Gastrocnemius medialis (tissue), 4 donors: Measurements from ENCODE around the gene ADAMTSL1. TPM values are rescaled to one million over a fixed set of nuclear protein-coding genes. Genes with fewer than 3 reads are reported as not detected.

Experiments used
- ATAC-seq, 2 donors: fragments of 150-250 bp; one replicate each; pipeline ENCODE4 v1.9.1; 2016
- DNase-seq, 2 donors: peaks; one replicate each; pipeline ENCODE4 v3.0.0-alpha.2; 2019
- H3K27ac ChIP-seq, 4 donors: fragments of 200-600 bp; sonication (generic); 1 replicate in 1 of 4; 2 replicates in 3 of 4; pipeline ENCODE4 v1.5.1; 2016 to 2018; ENCODE audit warnings: mild to moderate bottlenecking in 2 of 4, moderate library complexity in 1 of 4
- H3K27me3 ChIP-seq, 3 donors: fragments of 200-600 bp; sonication (generic) in 2 of 3; 1 replicate in 1 of 3; 2 replicates in 2 of 3; pipeline versions ENCODE4 v1.5.1 to v1.6.0; 2016 to 2019; ENCODE audit warnings: mild to moderate bottlenecking in 1 of 3, moderate library complexity in 1 of 3
- H3K36me3 ChIP-seq, 2 donors: fragments of 200-600 bp; sonication (generic) in 1 of 2; one replicate each; pipeline ENCODE4 v1.5.1; 2017 to 2018
- H3K4me1 ChIP-seq, 2 donors: fragments of 200-600 bp; sonication (generic) in 1 of 2; one replicate each; pipeline ENCODE4 v1.5.1; 2016 to 2017; ENCODE audit warnings: mild to moderate bottlenecking in 2 of 2
- H3K4me3 ChIP-seq, 4 donors: fragments of 200-600 bp; sonication (generic) in 3 of 4; 1 replicate in 1 of 4; 2 replicates in 3 of 4; pipeline ENCODE4 v1.5.1; 2016 to 2019; ENCODE audit warnings: mild to moderate bottlenecking in 2 of 4
- H3K9me3 ChIP-seq, 3 donors: fragments of 200-600 bp; sonication (generic) in 2 of 3; 1 replicate in 1 of 3; 2 replicates in 2 of 3; pipeline ENCODE4 v1.5.1; 2016 to 2019
- POLR2A ChIP-seq, 2 donors: fragments of 450-650 bp; IDR thresholded peaks; one replicate each; pipeline ENCODE4 v1.6.1; 2017; ENCODE audit warnings: antibody characterized with exemption in 2 of 2, mild to moderate bottlenecking in 2 of 2, moderate library complexity in 2 of 2
- in situ Hi-C, 4 donors: fragments of 200-750 bp; cut with MboI; loops; one replicate each; pipeline versions ENCODE4 v1.15.0 to v1.8.0; 2017; ENCODE audit warnings: low sequenced_read_pairs in 4 of 4
- intact Hi-C: fragments of 100-400 bp; cut with DNase I; formaldehyde crosslinking; loops from one replicate; pipeline ENCODE4 v1.15.1; 2023; ENCODE audit warnings: low total_unique reads
- total RNA-seq, 4 donors: library from RNA; depleted of rRNA; stranded (reverse); fragments of >200 nt; gene quantifications; one replicate each; pipeline versions ENCODE4 v1.1.0 to v1.2.3, GENCODE V29; 2016
- TF ChIP-seq, protein P1 (sequence below), 5 experiments: fragments of 450-650 bp in 3 of 5; fragments of 200-600 bp in 2 of 5; sonication (generic) in 2 of 5; IDR thresholded peaks in 4 of 5; conservative IDR thresholded peaks in 1 of 5; 1 replicate in 4 of 5; 2 replicates in 1 of 5; pipeline ENCODE4 v1.5.1; 2016 to 2019; ENCODE audit warnings: antibody characterized with exemption in 5 of 5, mild to moderate bottlenecking in 3 of 5, moderate library complexity in 3 of 5

Gene ADAMTSL1
- total RNA-seq, 4 donors from 2014 or later = 0.05 to 0.58 (median 0.28) TPM

DNA sequence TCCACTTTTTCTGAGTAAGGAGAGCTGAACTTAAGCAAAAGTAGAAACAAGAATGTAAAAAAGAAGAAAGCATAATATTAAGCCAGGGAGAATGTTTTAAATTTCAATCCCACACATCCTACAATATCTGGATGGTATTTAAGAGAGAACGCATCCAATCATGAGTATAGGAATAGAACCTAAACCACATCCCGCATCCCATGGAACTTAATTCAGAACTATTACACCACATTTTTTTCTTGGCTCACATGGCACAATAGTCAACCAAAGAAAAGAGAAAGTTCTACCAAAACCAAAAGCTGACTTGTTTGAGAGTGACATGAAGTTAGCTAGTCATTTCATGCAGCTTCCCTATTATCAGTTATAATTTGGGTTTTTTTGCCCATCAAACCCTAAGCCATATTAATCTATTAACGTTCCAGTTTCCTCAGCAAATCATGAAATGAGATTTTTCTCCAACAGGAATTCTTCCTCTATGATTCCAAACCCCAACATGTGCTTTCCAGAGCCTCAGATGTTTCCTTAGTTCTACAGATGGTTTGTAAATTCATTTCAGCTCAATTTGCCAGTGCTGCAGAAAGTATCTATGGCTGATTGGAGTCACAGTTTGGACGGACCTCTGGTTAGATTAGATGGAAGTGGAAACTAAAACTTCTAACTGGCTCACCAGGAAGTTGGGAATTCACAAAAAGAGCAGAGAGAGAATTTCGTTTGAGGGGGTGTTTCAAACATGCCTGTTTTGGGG, 22.5 kb downstream of the ADAMTSL1 start:
- H3K27me3 ChIP-seq = no peaks in the 10 kb centered on the region
- H3K9me3 ChIP-seq = no peaks in the 10 kb centered on the region
- in situ Hi-C loops = no loop called here
- H3K4me3 ChIP-seq = no peak overlapping the region
- no peak overlapping the region for H3K27ac ChIP-seq
- intact Hi-C loops = no loop called here
- no peaks in the 10 kb centered on the region for H3K36me3 ChIP-seq
- DNase-seq (no peak), ATAC-seq (no peak)
- no peaks in the 10 kb centered on the region for H3K4me1 ChIP-seq
- no peak for TF ChIP-seq POLR2A (IDR thresholded peaks at IDR 0.05)
- TF ChIP-seq, protein P1, sequence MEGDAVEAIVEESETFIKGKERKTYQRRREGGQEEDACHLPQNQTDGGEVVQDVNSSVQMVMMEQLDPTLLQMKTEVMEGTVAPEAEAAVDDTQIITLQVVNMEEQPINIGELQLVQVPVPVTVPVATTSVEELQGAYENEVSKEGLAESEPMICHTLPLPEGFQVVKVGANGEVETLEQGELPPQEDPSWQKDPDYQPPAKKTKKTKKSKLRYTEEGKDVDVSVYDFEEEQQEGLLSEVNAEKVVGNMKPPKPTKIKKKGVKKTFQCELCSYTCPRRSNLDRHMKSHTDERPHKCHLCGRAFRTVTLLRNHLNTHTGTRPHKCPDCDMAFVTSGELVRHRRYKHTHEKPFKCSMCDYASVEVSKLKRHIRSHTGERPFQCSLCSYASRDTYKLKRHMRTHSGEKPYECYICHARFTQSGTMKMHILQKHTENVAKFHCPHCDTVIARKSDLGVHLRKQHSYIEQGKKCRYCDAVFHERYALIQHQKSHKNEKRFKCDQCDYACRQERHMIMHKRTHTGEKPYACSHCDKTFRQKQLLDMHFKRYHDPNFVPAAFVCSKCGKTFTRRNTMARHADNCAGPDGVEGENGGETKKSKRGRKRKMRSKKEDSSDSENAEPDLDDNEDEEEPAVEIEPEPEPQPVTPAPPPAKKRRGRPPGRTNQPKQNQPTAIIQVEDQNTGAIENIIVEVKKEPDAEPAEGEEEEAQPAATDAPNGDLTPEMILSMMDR (IDR thresholded peaks at IDR 0.05 in 4 of 5, conservative IDR thresholded peaks at IDR 0.05 in 1 of 5) = no peak

DNA sequence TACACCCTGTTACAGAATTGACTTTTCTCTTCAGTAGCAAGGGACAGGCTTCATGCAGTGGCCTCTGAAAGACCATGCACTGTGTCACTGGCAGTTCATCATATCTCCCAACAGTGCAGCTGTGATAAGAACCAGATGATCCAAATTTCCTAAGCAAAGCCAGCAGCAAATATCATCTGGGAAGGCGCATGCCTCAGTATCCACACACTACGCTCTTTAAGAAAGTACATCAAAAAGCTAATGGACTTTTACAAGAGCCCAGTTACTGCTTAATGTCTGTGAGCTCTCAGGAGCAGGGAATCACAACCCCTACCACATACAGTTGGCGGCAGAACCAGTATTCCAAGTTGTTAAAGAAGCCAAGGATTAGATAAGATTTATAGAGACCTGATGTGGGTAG, 25.1 kb downstream of the ADAMTSL1 start:
- in situ Hi-C loops = no loop called here
- Histone ChIP-seq H3K36me3 (no peaks in the 10 kb centered on the region), H3K27me3 (no peaks in the 10 kb centered on the region), H3K4me3 (no peak overlapping the region), H3K9me3 (no peaks in the 10 kb centered on the region), H3K4me1 (no peaks in the 10 kb centered on the region), H3K27ac (no peak overlapping the region)
- no peak for ATAC-seq
- intact Hi-C loops = no loop called here
- TF ChIP-seq, protein P1 (IDR thresholded peaks at IDR 0.05 in 4 of 5, conservative IDR thresholded peaks at IDR 0.05 in 1 of 5) = no peak
- no peak for TF ChIP-seq POLR2A (IDR thresholded peaks at IDR 0.05)
- DNase-seq = no peak

DNA sequence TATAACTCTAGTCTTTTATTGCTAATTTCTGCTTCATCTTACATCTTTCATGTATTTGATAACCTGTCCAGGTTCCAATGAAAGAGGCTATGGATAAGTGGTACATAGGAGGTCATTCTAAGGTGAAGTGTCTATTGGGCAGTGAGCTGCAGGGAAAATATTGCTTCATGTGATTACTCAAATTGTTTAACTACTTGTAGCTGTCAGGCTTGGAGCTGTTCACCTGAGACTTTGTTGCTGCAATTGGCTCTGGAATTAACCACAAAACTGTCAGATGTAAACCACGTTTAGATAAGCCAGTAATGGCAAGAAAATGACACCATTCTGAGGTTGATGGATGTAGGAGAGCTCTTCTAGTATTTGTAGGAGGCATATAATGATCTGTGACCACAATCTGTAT, 26.0 kb downstream of the ADAMTSL1 start:
- Histone ChIP-seq H3K9me3 (no peaks in the 10 kb centered on the region), H3K27ac (no peak overlapping the region), H3K4me3 (no peak overlapping the region), H3K27me3 (no peaks in the 10 kb centered on the region), H3K36me3 (no peaks in the 10 kb centered on the region), H3K4me1 (no peaks in the 10 kb centered on the region)
- ATAC-seq (no peak), DNase-seq (no peak)
- intact Hi-C loops = no loop called here
- TF ChIP-seq, protein P1 (IDR thresholded peaks at IDR 0.05 in 4 of 5, conservative IDR thresholded peaks at IDR 0.05 in 1 of 5) = no peak
- TF ChIP-seq POLR2A (IDR thresholded peaks at IDR 0.05) = no peak
- in situ Hi-C loops = loop anchor here in 1 of 4 donors (25.0 kb wide), 1 partner anchor 88 kb away; no protein-coding TSS in a partner anchor

DNA sequence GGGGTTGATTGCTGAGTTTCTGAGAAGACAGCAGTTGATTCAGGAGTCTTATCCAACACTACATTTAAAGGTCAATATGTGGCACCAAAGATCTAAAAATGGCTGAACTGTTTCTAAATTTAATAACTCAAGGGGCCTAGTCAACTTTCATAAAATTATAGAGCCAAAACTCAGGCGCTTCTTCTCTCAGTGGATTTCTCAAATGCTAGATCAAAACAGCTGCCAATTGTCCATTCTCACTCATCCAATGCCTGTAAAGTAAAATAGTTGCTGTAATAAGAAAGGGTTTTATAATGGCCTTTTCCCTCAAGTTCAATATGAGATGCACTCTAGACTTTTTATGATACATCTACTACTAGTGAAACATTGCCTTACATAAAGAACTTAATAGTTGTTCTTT, 26.5 kb downstream of the ADAMTSL1 start:
- in situ Hi-C loops (loop anchor here in 1 of 4 donors (25.0 kb wide), 1 partner anchor 88 kb away; no protein-coding TSS in a partner anchor), intact Hi-C loops (no loop called here)
- H3K9me3 ChIP-seq = no peaks in the 10 kb centered on the region

More for the DNA sequence above, 26.5 kb downstream of the ADAMTSL1 start:
- H3K4me3 ChIP-seq = no peak overlapping the region
- no peak overlapping the region for H3K27ac ChIP-seq
- H3K36me3 ChIP-seq = no peaks in the 10 kb centered on the region
- H3K4me1 ChIP-seq = no peaks in the 10 kb centered on the region
- DNase-seq (no peak), ATAC-seq (no peak)
- TF ChIP-seq, protein P1 (IDR thresholded peaks at IDR 0.05 in 4 of 5, conservative IDR thresholded peaks at IDR 0.05 in 1 of 5) = no peak
- TF ChIP-seq POLR2A (IDR thresholded peaks at IDR 0.05) = no peak
- no peaks in the 10 kb centered on the region for H3K27me3 ChIP-seq
